Prostate gland (tissue), 2 donors: ENCODE data around the gene SEPTIN5. TPM values are rescaled to one million over a fixed set of nuclear protein-coding genes. Genes with fewer than 3 reads are reported as not detected.

Source experiments
- DNase-seq: peaks from one replicate; pipeline ENCODE4 v3.0.0-alpha.2; 2019; ENCODE audit warnings: low spot score
- H3K27ac ChIP-seq, 2 donors: fragments of 200-600 bp; sonication (generic); 2 replicates each; pipeline ENCODE4 v1.5.1; 2017 to 2019
- H3K27me3 ChIP-seq: fragments of 200-600 bp; sonication (generic); replicated peaks from 2 replicates; pipeline ENCODE4 v1.5.1; 2019; ENCODE audit not compliant: insufficient read depth
- H3K36me3 ChIP-seq, 2 donors: fragments of 200-600 bp; sonication (generic); 1 replicate in 1 of 2; 2 replicates in 1 of 2; pipeline versions ENCODE4 v1.5.1 to v1.8.1; 2017 to 2019
- H3K4me1 ChIP-seq: fragments of 200-600 bp; sonication (generic); replicated peaks from 2 replicates; pipeline ENCODE4 v1.5.1; 2019
- H3K4me3 ChIP-seq, 2 donors: fragments of 200-600 bp; sonication (generic); 2 replicates each; pipeline ENCODE4 v1.5.1; 2017 to 2019
- H3K9me3 ChIP-seq: fragments of 200-600 bp; sonication (generic); 2 replicates; pipeline ENCODE4 v1.5.1; 2017
- CTCF ChIP-seq, 4 experiments: fragments of 200-600 bp in 2 of 4; fragments of 450-650 bp in 2 of 4; sonication (generic) in 2 of 4; IDR thresholded peaks; 1 replicate in 3 of 4; 2 replicates in 1 of 4; pipeline ENCODE4 v1.5.1; 2016 to 2019; ENCODE audit warnings: antibody characterized with exemption in 4 of 4, mild to moderate bottlenecking in 2 of 4, moderate library complexity in 2 of 4
- POLR2A ChIP-seq: fragments of 450-650 bp; IDR thresholded peaks from one replicate; pipeline ENCODE4 v1.6.1; 2016; ENCODE audit warnings: antibody characterized with exemption, mild to moderate bottlenecking
- POLR2AphosphoS5 ChIP-seq: sonication (generic); formaldehyde crosslinking; IDR thresholded peaks from one replicate; pipeline ENCODE4 v1.6.1; 2017; ENCODE audit warnings: antibody characterized with exemption
- WGBS: methylation state at CpG from one replicate; pipeline ENCODE4 v1.1.5; 2018; 5-methylcytosine and 5-hydroxymethylcytosine counted together
- intact Hi-C: fragments of 100-400 bp; cut with DNase I; formaldehyde crosslinking; loops from one replicate; pipeline ENCODE4 v1.14.2; 2022
- total RNA-seq, 2 donors: library from RNA; depleted of rRNA; stranded (reverse); fragments of >200 nt; gene quantifications; one replicate each; pipeline ENCODE4 v1.1.0, GENCODE V29; 2016

SEPTIN5 gene
- total RNA-seq, 2 donors from 2014 or later = 17.1 to 96.2 TPM

GRCh38 chr22:19743081-19743480 lies 28.8 kb downstream of the SEPTIN5 start:
- DNase-seq = no peak
- H3K9me3 ChIP-seq = no peaks in the 10 kb centered on the region
- intact Hi-C loops = no loop called here
- WGBS = 92% methylated on average over 6 of the region's 6 CpGs
- H3K27ac ChIP-seq = no peak overlapping the region
- H3K4me3 ChIP-seq = no peak overlapping the region
- TF ChIP-seq POLR2AphosphoS5 = no peak
- TF ChIP-seq CTCF (IDR thresholded peaks at IDR 0.05) = no peak
- no peak for TF ChIP-seq POLR2A
- no peaks in the 10 kb centered on the region for H3K36me3 ChIP-seq
- H3K27me3 ChIP-seq = no peaks in the 10 kb centered on the region
- no peaks in the 10 kb centered on the region for H3K4me1 ChIP-seq

- intact Hi-C loops = no loop called here
- no peak overlapping the region for H3K27ac ChIP-seq
- no peaks in the 10 kb centered on the region for H3K9me3 ChIP-seq
- 53% methylated on average over 4 of the region's 4 CpGs for WGBS
- H3K4me3 ChIP-seq = no peak overlapping the region
- H3K36me3 ChIP-seq = no peaks in the 10 kb centered on the region
- no peaks in the 10 kb centered on the region for H3K4me1 ChIP-seq
- H3K27me3 ChIP-seq = no peaks in the 10 kb centered on the region
- no peak for DNase-seq
- no peak for TF ChIP-seq POLR2AphosphoS5
- TF ChIP-seq POLR2A = no peak
Observed at GRCh38 chr22:19743651-19744050, 29.3 kb downstream of the SEPTIN5 start.

GRCh38 chr22:19744350-19745006 lies 30.2 kb downstream of the SEPTIN5 start:
- Histone ChIP-seq H3K4me1 (no peaks in the 10 kb centered on the region), H3K4me3 (no peak overlapping the region), H3K9me3 (no peaks in the 10 kb centered on the region), H3K36me3 (no peaks in the 10 kb centered on the region), H3K27ac (no peak overlapping the region), H3K27me3 (no peaks in the 10 kb centered on the region)
- TF ChIP-seq POLR2AphosphoS5 = no peak
- no peak for TF ChIP-seq CTCF (IDR thresholded peaks at IDR 0.05)
- TF ChIP-seq POLR2A = no peak
- intact Hi-C loops = no loop called here
- no peak for DNase-seq
- 84% methylated on average over 12 of the region's 13 CpGs for WGBS

- no peak for DNase-seq
- H3K36me3 ChIP-seq = no peaks in the 10 kb centered on the region
- WGBS = 54% methylated on average over 20 of the region's 24 CpGs
- intact Hi-C loops = no loop called here
- H3K9me3 ChIP-seq = no peaks in the 10 kb centered on the region
- H3K27me3 ChIP-seq = no peaks in the 10 kb centered on the region
- no peaks in the 10 kb centered on the region for H3K4me1 ChIP-seq
- no peak overlapping the region for H3K27ac ChIP-seq
- no peak overlapping the region for H3K4me3 ChIP-seq
- no peak for TF ChIP-seq POLR2AphosphoS5
- TF ChIP-seq POLR2A = no peak
- no peak for TF ChIP-seq CTCF (IDR thresholded peaks at IDR 0.05)
Observed at GRCh38 chr22:19745155-19746101, 31.1 kb downstream of the SEPTIN5 start.

- H3K9me3 ChIP-seq = no peaks in the 10 kb centered on the region
- intact Hi-C loops = no loop called here
Observed at GRCh38 chr22:19746726-19747125, 32.4 kb downstream of the SEPTIN5 start.

More at GRCh38 chr22:19746726-19747125, 32.4 kb downstream of the SEPTIN5 start:
- Histone ChIP-seq H3K27me3 (no peaks in the 10 kb centered on the region), H3K4me3 (no peak overlapping the region), H3K4me1 (no peaks in the 10 kb centered on the region), H3K27ac (no peak overlapping the region), H3K36me3 (no peaks in the 10 kb centered on the region)
- TF ChIP-seq CTCF (IDR thresholded peaks at IDR 0.05) (no peak), POLR2A (no peak), POLR2AphosphoS5 (no peak)
- 95% methylated on average over 13 of the region's 13 CpGs for WGBS
- DNase-seq = no peak
